Measurements from ENCODE around the gene VPS4B.
A peak's percentile ranks its signal among the peaks of the same experiment; 100 is the strongest.
"Not testable (repeated sequence)": the region's sequence is repeated elsewhere in the genome, so short reads cannot be mapped to it uniquely, and the experiment has no call there.

Gene VPS4B

DNA sequence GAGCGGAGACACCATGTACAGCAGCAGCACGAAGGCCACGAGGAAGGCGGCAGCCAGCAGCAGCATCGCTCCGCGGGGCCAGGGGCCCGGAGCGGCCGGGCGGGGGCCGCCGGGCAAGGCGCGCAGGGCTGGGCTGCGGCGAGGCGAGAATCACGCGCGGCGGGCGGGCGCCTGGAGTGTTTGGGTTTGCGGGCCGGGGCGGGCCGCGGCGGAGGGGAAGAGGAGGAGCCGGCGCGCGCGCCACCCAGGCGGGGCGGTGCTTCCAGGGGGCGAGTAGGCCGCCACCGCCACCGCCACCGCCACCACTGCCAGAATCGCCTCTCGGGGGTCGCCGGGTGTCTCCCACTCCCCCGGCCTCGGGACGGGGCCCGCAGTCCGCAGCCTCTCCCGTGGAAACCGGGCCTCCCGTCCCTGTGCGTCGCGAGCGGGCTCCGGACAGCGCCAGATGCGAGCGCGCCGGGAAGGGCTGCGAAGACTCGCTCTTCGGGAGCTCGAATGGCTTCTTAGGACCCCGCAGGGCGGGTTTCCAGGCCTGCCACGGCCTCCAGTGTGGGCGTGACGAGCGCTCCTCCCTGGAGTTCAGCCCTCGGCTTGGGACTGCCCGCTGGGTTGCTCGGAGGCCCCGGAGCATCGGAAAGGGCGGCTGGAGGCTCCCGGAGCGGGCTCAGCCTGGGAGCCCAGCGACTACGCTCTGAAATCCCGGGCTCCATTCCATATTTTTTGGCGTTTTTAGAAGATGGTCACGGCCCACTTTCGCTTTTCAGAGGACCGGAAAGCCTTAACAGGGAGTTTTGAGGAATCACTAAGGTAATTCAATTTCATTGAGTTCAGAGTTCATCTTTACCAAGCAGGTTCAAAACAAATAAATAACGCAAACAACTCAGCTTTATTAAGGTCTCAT lies 55.0 kb downstream of the VPS4B start, which contains the start of gene KDSR:
Gene KDSR (minus strand): TSS at position 154 of the 901 bp plus-strand sequence. CDS start 88 bp downstream, at position 66.
- DNase-seq, result peak; percentile 99

DNA sequence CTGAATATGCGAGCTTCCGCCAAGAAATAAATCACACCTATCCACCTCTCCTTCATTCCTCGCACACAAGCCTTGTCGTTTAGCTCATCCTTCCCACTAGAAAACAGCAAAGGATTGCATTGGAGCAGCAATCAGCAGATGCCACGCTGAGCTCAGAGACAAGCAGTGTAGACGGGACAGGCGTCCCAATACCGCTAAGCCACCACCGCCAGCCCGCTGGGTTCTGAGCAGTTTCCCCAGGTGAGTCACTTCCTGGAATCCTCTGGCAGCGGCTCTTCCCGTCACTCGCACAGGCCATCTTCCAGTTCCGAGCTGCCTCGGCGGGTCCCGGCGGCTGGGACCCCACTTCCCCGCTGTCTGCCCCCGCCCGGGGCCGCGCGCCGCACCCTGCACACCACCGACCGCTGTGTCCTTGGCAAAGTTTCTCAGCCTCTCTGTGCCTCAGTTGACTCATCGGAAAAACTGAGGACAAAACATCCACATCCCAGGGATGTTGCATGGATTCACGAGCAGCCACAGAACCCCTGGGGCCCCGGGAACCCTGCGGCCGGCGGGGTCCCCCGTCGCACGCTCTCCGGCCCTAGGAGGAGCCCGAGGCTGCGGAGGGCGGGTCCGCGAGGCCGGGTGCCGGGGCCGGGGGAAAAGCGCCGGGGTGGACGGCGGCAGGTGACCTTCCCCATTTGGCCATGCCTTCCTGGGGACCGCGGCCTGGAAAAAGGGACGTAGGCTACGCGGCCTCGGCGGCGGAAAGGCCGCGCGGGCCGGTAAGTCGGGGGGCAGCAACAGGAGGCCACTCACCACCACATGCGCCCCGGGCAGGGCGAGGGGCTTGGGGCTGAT lies 55.8 kb downstream of the VPS4B start:
- DNase-seq, result peak; percentile 67

DNA sequence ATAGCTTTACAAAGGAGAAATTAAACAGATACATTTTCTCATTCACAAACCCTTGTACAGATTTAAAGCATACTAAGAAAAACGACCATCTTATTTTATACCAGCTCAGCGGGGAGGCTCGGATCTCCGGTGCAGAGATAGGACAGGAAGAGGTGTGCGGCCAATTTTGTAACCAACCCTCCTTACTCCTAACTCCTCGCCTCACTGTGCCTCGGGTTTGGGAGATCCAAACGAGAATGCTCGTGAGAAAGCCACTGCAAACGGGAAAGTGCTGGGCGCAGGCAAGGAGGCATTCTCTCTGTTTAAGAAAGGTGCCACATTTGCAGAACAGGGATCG lies 56.4 kb downstream of the VPS4B start:
- no peak for DNase-seq

DNA sequence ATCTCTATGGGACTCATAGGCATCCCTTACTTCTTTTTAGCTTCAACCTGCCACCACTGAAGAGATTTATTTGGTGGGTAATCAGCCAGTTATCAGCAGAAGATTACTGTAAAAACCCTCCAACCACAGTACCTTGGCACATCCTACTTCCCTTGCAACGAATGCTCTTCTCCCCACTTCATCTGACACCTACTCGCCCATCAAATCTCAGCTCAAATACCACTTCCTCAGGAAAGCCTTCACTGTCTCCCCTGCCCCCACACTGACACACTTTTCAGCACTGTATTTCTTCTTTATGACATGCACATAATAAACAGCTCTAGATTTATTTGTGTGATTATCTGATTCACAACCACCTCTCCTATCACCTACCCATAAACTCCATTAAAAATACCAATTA lies 58.3 kb downstream of the VPS4B start:
- DNase-seq, result no peak

DNA sequence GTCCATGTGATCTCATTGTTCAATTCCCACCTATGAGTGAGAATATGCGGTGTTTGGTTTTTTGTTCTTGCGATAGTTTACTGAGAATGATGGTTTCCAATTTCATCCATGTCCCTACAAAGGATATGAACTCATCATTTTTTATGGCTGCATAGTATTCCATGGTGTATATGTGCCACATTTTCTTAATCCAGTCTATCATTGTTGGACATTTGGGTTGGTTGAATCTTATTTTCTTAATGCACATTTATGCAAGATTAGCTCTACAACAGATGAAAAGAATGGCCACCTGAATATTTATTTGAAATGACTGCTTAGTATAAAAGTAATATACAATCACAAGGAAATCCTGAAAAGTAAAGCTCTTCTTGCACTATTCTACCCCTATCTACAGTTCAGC lies 58.9 kb downstream of the VPS4B start:
- not testable (repeated sequence) for DNase-seq

DNA sequence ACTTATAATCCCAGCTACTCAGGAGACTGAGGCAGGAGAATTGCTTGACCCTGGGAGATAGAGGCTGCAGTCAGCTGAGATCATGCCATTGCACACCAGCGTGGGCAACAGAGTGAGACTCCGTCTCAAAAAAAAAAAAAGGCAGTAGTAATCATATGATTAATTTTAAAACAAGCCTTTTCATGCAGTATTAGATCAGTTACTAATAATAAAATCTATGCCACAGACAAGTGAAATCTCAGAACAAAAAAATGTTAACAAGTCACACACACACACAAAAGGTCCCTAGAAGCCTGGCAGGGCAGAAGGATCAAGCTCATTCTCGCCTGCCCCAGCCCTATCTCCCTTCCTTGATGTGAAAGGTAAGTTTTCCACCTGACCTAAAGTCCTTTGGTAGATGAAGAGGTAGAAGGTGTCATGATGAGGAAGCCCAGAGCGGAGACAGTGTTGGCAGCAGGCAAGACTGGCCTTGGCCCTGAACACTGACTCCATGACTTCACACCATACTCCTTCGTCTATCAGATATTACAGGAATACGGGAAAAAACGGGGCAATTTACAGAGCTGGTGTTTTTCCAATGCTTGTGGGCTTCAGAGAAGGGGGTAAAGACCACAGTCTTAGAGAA lies 65.9 kb downstream of the VPS4B start:
- DNase-seq, result no peak

DNA sequence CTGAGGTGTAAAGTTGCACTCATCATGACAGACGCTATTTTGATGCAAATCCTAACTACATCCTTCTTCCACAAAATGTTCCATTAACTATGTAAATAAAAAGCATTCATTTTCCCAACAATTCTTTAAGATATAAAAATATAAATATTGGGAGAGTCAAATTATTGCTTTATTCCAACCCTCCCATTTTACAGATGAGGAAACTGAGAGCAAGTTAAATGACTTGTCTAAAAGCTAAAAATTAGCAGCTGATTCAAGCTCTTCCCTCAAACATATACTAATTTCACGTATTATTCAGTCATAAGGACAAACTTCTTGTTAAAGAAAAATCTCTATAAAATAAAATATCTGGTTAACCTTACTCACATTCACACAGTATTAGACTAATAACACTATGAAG lies 72.0 kb downstream of the VPS4B start:
- no peak for DNase-seq

DNA sequence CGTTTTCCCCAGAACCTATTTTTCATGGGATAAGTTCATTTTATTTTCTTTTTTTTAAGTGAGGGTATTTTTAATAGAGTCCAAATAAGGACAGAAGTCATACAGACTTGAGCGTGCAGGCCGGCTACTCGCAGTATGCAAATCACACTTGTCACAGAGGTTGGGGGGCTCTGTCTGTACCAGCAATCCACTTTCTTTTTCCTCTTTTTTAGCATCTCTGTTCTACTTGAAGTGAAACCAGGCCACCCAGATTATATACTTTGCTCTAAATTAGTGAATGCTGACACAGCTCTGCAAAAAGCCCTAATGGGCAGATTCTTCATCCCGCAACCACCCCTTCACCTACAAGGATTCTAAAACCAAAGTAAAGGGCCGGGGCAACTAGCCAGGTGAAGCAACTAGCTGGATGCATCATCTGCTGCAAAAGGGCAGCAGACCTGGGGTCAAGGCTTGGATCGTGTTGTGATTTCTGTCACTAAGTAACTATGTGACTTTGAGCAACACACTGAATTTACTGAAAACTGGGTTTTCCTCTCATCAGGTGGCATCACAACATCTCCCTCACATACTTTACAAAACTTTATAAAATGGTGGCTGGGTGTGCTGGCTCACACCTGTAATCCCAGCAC lies 73.7 kb downstream of the VPS4B start:
- DNase-seq, result no peak

DNA sequence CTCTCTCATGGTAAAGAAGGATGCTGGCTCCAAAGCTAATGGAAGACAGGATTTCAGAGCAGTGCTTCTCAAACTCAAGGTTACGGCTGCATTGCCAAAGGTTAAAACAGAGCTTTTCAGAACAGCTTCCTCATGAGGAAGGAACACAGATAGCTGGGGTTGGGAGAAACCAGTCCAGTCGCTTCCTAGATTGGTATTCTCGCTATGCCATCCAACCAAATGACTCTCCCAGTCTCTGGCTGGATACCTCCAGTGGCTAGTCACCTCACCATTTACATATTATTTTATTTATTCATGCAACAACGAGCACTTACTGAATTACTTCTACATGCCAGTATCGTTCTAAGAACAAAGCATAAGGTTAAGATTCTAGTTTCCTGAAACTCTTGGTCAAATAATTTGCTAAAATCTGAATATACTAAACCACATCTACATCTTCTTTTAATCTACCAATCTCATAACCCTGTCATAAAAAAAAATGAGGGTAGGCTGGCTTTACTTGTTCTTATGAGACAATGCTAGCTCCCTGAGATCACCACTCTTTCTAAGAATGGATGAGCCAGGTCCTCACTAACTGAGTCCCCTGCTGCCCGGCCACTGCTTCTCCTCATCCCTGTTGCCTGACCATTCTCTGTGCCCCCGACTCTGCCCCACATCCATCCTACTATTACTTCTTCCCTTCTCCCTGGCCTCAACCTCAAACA lies 75.6 kb downstream of the VPS4B start:
- DNase-seq, result no peak

DNA sequence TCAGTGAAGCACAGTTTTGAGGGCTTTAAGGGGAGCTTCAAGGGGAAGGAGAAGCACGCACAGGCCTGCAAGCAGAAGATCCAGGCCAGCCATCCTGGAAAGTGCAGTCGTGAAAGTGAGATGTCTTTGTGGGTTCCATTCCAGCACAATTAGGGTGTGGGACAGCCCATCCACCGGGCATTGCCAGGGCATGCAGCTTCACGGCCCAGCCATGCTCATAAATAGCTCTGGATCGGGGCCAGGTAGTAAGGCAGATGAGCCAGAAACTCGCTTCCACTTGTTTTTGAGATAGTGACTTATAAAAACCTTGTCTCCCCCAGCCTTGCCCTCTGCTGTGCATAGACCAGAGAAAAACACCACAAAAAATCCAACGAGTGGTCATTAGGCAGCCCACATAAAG lies 76.2 kb downstream of the VPS4B start:
- no peak for DNase-seq

DNA sequence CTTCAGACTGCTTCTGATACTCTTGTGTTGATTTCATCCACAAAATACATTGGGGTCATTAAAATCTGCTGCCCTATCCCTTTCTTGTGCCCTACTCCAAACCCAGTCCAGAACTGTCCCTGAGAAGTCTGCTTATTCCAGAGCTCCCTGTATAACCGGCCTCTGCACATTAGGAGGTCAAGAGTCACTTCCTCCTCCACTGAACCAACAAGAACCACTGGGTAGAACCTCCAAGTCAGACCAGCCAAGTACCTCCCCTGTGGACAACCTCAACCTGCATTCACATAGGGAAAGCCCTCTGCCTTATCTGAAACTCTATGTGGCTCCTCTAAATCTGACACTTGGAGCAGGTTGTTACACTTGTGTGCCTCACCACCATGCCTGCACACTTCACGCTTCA lies 77.4 kb downstream of the VPS4B start:
- DNase-seq, result no peak

DNA sequence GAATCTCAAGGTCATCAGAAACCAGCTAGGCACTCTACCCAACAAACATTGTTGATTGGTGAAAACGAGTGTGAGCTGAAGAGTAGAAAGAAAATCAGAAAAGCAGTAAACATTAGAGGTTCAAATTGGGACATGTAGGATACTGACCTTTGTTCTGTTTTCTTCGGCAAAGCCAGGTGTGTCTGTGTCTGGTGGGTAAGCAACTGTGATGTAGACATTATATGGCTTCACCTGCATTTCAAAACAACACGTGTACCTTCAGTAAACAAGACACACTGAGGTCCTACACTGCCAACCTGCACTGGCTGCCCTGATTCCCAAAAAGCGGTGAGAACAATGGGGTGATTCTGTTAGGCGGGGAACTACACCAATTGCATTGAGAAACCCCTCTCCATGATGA lies 78.0 kb downstream of the VPS4B start:
- DNase-seq, result no peak

DNA sequence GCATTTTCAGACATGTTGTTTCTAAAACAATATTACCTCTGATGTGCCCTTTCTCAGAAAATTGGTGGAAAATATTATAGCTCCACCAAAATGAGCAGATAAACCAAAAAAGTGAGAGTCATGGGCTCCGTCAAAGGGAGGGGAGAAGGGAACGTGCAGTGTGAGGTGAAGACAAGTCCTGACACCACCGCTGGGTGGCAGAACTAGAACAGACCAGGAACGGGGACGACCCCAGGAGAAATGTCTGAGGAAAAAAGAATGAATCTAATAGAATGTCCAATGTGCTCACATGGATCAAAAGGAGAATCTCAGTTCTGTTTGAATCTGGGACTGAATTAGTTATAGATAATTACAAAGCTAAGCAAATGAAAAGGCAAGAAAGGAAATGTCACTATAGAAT lies 80.1 kb downstream of the VPS4B start:
- DNase-seq, result peak; percentile 35

DNA sequence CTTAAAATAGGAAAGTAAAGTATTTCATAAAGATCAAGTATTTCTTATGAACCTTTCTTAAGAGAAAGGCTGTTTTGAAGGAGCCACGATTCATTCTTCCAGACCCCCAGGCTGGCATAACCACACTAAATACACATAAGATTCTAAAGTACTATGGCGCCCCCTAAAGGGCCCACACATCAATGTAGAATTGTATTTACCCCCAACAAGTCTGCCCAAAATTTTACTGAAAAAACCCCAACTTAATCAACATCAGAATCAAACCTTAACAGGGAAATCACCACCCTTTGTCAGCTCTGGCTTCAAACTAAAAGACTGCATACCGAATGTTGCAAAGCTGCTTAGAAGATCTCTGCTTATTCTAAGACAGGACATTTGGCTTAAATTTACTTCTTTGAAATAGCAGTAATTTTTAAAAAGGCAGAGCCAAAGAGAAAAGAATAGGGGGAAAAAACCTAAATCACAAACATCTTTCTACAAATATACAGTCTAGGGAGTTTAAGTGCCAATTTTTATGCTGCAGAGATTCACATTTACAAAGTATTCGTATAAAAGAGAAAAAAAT lies 82.3 kb downstream of the VPS4B start:
- DNase-seq, result peak; percentile 36
